NCI-H2196 treated with DMSO at 0.1 percent for 48 hours (cell line): Measurements from ENCODE around the gene EDA.
A peak's percentile ranks its signal among the peaks of the same experiment; 100 is the strongest.

Experiments used
- DNase-seq: peaks from one replicate; lab custom pipeline; 2025; ENCODE audit not compliant: unreplicated experiment; lab: John Stamatoyannopoulos, UW

The EDA gene

DNA sequence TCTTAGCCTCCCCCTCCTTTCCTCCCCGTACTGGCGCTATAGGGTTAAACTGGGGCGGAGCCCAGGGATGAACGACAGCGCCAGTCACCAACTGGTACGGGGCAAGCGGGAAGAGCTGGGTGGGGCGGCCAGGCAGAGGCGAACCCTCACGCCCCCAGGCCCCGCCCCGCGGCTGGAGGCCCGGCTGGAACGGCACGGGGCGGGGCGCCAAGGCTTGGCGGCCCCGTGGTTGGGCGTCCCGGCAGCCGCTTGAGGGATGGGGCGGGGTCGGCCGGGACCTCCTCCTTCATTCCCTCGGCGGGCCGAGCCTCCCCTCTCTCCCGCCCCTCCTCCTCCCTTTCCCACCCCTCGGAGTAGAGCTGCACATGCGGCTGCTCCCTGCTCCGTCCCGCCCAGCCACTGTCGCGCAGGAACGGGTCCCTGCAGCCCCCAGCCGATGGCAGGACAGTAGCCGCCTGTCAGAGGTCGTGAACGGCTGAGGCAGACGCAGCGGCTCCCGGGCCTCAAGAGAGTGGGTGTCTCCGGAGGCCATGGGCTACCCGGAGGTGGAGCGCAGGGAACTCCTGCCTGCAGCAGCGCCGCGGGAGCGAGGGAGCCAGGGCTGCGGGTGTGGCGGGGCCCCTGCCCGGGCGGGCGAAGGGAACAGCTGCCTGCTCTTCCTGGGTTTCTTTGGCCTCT, at the start of gene EDA:
Gene EDA, plus strand, starts transcription at position 335 of the 678 bp plus-strand sequence.
- peak; percentile 73 for DNase-seq

DNA sequence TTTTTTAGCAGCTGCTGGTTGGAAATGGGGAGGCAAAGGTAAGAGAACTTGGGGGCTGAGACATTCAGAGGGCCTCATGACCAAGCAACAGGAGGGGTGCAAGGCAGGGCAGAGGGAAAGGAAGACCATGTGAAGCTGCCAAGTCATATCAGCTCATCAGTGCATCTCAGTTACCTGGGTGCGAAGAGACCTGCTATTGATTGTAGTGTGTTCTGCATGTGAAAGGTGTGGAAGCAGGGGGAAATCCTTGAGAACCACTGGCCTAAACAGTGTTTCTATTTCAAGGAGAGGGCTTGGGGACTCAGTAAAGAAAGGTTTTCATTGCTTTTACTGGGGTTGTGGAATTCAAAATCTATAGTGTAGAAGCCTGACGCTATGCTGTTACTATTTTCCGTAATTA, 47.1 kb upstream of the EDA start:
- no peak for DNase-seq

DNA sequence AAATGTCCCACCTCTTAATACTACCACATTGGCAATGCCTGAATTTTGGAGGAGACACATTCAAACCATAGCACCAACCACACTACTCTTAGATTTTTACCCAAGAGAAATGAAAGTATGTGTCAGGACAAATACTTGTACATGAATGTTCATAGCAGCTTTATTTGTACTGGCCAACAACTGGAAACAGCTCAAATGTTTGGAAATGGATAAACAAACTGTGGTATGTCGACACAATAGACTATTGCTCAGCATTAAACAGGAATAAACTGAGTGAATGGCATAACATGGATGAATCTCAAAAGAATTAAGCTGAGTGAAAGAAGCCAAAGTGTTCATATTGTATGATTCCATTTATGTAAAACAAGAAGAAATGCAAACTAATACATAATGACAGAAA, 18.5 kb upstream of the EDA start:
- no peak for DNase-seq

DNA sequence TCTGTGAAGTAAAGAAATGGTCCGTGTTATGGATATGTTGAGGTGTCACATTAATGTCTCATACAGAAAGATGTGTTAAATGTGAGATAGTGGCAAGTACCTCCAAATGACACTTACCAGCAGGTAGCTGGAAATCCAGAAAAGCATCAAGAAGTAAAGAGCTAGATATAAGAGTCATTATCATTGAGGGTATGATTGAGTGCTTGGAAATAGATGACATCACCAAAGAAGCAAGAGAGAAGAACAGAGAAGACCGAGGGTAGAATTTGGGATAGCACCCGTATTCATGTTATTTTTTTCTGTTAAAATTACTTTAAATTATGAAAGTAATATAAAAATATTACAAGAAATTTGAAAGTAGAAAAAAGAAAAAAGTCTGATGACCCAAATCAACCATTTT, 15.7 kb upstream of the EDA start:
- no peak for DNase-seq

DNA sequence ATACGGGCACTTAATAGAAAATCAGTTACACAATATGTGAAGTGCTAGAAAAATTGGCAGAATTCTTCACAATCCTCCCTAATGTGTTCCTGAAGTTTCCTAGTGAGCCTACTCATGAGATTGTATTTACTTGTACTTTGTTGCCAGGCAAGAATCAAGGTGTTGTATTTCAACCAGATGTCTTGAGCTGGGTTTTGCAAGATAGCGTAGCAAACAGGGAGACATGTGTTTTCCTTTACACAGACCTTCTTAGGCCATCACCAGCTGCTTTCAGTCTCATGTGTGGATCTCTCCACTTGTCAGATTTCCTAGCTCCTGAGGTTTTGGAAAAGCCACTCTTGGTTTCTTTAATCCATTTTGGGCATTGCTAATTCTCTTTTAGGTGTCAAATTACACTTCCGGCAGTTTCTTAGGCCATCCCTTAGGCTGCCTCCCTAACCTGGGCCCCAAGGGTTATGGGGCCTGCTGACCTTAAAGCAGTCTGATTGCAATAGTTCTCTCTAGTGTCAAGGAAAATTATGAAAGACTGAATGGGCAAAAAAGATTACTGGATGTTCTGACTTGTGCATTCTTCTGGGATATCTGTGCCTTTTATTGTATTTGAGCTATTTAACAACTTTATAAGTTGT, 12.2 kb upstream of the EDA start:
- DNase-seq = no peak

- DNase-seq = no peak
These were observed 10.4 kb upstream of the EDA start for GRCh38 chrX:69605521-69605920.

DNA sequence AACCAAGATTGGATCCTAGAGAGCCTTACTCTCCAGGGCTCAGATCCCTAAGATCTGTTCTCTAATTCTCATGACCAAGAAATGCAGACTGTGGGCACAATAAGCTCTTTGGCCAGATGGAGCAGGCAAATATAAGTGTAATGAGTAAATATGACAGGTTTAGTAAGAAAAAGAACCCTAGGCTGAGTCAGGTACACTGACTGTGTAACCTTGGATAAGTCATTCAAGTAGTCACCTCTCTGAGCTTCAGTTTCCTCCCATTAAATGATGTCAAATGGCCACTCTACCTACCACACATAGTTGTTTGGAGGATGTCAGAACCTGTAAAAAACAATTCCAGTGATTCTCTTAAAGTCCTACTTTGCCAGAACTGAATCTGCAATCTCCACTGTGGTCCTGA, 8.3 kb upstream of the EDA start:
- no peak for DNase-seq

DNA sequence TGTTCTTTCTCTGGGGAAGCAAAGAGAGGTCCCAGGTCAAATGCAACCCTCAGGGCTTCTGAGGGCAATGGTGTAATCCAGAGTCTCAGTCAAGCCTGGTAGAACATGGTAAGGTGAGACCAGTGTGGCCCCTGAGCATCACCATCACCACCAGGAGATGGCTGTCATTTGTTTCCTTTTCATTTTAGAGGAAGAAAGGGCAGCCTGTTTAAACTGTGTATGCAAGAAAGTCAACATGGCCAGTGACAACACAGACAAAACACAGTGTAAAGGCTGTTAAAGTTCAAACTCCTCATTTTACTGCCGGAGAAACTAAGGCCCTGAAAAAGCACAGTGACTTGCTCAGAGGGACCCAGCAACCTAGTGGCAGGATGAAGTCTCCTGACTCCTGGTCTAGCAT, 2.0 kb upstream of the EDA start:
- DNase-seq = no peak

GRCh38 chrX:69614886-69615285, 1.0 kb upstream of the EDA start:
- DNase-seq = no peak

DNA sequence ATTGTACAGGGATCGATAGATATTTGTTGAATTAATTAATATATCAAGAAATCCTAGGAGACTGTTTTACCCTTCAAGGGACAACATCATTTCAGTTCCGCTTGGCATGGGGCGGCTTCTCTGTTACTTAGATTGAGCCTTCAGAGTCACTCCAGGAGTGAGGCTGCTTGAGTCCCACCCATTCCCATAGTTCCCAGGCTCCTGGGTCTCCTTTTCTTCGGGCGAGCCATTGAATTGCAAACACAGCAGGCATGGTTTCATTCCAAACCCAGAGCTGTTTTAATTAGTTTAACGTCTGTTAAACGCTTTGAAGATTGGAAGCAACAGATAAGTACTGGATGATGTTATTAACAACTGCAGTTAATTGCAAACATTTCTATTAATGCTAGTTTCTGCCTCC, 571 bp upstream of the EDA start:
- no peak for DNase-seq

DNA sequence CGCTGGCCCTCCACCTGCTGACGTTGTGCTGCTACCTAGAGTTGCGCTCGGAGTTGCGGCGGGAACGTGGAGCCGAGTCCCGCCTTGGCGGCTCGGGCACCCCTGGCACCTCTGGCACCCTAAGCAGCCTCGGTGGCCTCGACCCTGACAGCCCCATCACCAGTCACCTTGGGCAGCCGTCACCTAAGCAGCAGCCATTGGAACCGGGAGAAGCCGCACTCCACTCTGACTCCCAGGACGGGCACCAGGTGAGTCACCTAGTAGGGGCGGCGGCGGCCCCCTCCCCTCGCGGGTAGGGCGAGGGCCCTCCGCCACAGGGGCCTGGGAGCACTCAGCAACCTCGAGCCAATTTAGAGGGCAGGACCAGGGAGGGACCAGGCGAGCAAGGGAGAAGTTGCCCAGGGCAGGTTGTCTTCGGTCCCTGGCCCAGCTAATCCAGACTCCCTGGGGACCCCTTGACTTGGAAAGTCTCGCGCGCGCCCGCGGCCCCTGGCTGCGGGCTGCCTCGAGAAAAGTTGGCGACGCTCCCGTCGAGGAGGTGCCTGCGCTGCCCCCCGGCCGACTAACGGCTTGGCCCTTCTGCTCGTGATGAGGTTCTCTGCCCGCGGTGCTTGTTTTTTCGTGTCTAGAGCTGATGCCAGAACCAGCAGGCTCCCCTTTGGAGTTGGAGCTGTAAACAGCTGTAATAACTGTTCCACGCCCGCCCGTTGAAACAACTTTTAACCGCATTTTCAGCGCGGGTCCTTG, 717 bp downstream of the EDA start:
- no peak for DNase-seq

- no peak for DNase-seq
These were observed 2.9 kb downstream of the EDA start for GRCh38 chrX:69618803-69619202.

DNA sequence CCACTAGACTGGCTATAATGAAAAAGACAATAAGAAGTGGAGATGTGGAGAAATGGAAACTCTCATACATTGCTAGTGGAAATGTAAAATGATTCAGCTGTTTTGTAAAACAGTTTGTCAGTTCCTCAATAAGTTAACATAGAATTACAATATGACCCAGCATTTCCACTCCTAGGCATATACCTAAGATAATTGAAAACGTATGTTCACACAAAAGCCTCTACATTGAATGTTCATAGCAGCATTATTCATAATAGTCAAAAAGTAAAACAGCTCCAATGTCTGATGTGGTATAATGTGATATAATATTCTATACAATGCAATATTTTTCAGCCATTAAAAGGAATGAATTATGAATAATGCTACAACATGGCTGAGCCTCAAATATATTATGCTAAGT, 10.2 kb downstream of the EDA start:
- no peak for DNase-seq

- no peak for DNase-seq
These were observed 11.8 kb downstream of the EDA start for GRCh38 chrX:69627744-69628143.

DNA sequence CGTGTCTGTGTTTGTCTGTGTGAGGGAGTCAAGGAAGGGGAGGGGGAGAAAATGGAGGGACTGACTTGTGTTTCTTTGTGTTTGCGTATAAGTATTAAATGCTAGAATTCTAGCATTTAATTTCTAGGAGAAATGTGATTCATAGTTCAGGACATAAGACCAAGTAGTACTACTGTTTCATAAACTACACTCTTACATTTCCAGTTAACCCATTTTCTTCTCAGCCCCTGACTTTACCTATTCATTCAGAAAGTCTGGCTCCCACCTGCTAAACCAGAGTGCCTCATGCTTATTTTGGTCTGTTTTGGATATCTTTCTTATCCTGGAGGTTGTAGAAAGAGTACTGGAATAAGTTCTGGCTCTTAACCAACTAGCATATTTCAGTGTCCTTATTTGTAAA, 14.2 kb downstream of the EDA start:
- no peak for DNase-seq

- DNase-seq = no peak
These were observed 48.8 kb downstream of the EDA start for GRCh38 chrX:69664693-69665092.

DNA sequence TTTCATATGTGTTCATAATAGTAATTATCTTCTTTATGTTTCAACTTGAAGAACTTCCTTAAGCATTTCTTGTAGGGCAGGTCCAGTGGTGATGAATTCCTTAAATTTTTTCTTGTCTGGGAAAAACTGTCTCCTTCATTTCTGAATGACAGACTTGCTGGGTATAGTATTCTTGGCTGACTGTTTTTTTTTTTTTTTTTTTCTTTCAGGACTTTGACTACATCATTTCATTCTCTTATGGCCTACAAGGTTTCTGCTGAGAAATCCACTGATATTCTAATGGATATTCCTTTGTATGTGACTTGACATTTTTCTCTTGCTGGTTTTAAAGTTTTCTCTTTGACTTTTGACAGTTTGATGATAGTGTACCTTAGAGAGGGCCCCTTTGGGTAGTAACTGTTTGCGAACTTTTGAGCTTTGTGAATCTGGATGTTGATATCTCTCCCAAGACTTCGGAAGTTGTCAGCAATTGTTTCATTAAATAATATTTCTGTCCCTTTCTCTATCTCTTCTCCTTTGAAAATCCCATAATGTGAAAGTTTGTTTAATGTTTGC, 54.2 kb downstream of the EDA start:
- no peak for DNase-seq

- no peak for DNase-seq
These were observed 59.0 kb downstream of the EDA start for GRCh38 chrX:69674891-69675290.

DNA sequence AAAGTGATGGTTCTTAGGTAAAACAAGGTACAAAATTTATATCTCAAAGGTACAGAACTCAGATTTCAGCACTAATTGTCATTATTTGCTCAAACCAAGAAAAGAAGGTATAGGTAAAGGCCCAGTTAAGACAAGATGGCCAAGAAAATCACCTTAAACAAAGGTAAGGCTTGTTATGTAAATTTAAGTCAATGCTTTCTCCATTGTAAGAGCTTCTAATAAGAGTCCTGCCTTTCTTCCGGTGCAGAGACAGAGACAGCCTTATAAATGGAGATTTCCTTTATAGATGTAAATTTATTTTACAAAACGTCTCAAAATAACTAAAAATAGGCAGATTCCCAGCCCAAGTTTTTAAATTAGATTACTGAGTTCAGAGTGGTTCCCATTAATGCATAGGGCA, 89.9 kb downstream of the EDA start:
- DNase-seq = no peak

- DNase-seq = no peak
These were observed 102.2 kb downstream of the EDA start for GRCh38 chrX:69718102-69718501.

DNA sequence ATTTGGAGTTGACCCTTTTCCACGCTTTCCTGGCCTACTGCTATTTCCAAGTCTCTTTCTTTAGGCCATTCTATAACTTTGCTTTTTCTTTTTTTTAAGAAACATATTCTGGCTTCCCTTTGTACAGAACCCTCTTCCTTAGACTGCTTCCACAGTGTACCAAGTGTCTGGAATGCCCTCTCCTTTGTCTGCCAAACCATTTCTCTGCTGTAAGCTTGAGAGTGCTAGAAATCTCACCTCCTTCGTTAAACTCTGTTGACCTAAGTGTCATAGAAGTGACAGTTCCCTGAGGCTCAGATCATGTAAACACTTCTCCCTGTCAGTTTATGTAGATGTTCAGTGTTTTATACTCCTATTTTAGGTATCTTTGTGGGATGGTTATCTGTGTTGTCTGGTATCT, 108.4 kb downstream of the EDA start:
- DNase-seq = no peak

DNA sequence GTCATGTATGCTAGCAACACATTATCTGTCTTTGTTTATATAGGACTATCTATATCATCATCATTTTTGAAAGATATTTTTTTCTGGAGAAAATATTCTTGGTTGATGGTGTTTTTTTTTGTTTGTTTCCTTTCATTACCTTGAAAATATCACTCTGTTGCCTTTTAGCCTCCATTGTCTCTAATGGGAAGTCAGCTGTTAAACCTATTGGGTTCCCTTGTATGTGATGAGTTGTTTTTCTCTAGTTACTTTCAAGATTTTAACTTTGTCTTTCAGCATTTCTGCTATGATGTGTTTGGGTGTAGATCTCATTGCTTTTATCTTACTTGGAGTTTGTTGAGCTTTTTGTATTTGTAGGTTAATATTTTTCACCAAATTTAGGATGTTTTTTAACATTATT, 124.4 kb downstream of the EDA start:
- no peak for DNase-seq
